Fibroblast of lung (primary cell): ENCODE data around the gene CSPG5.

Source experiments
- EZH2 ChIP-seq: IDR thresholded peaks from 2 replicates; pipeline ENCODE4 v1.5.1; 2012; ENCODE audit warnings: low read length, control low read depth, mild to moderate bottlenecking; ENCODE audit errors: missing control alignments
- TF ChIP-seq, protein P1 (sequence below), 2 donors: IDR thresholded peaks in 1 of 2; conservative IDR thresholded peaks in 1 of 2; 1 replicate in 1 of 2; 2 replicates in 1 of 2; pipeline ENCODE4 v1.5.1; 2011 to 2012; ENCODE audit warnings: low read length in 2 of 2, control low read depth in 1 of 2, inconsistent platforms in 1 of 2, low read depth in 1 of 2, mild to moderate bottlenecking in 1 of 2

DNA sequence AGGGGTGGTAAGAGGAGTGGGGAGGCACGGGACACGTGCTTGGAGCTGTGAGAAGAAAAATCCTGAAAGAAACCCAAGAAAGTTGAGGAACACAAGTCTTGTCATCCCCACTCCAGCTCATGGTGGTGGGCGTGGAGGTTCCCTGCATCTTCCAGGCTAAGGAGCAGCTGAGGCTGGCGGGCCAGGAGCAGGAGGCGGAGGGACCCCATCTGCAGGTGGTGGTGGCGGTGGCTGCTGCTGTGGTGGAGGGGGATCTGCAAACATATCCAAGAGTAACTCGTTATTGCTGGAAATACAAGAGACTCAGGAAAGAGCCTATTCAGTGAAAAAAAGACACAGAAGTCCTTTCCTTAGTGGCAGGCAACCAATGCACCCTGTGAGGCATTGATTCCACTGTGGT is 9.4 kb upstream of the CSPG5 start:
- TF ChIP-seq, protein P1, sequence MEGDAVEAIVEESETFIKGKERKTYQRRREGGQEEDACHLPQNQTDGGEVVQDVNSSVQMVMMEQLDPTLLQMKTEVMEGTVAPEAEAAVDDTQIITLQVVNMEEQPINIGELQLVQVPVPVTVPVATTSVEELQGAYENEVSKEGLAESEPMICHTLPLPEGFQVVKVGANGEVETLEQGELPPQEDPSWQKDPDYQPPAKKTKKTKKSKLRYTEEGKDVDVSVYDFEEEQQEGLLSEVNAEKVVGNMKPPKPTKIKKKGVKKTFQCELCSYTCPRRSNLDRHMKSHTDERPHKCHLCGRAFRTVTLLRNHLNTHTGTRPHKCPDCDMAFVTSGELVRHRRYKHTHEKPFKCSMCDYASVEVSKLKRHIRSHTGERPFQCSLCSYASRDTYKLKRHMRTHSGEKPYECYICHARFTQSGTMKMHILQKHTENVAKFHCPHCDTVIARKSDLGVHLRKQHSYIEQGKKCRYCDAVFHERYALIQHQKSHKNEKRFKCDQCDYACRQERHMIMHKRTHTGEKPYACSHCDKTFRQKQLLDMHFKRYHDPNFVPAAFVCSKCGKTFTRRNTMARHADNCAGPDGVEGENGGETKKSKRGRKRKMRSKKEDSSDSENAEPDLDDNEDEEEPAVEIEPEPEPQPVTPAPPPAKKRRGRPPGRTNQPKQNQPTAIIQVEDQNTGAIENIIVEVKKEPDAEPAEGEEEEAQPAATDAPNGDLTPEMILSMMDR (conservative IDR thresholded peaks at IDR 0.05 in 1 of 2, IDR thresholded peaks at IDR 0.05 in 1 of 2; ENCODE audit: low read depth in 1 of 2, low read length in 2 of 2), result no peak
- TF ChIP-seq EZH2, result no peak
